ENCODE results near the gene SPATA2.

GRCh38 chr20:49862607-49863200 lies 52.6 kb downstream of the SPATA2 start:
- TF ChIP-seq CTCF (IDR thresholded peaks at IDR 0.05) (no peak), USF2 (IDR thresholded peaks at IDR 0.05) (no peak), POLR2A (IDR thresholded peaks at IDR 0.05; ENCODE audit: low read length) (no peak), MAFK (IDR thresholded peaks at IDR 0.05; ENCODE audit: partially characterized antibody) (no peak), CEBPB (IDR thresholded peaks at IDR 0.05) (no peak)
